Epithelial cell of prostate (primary cell): Measurements from ENCODE around the gene ACOT8.
"Not testable (repeated sequence)": the region's sequence is repeated elsewhere in the genome, so short reads cannot be mapped to it uniquely, and the experiment has no call there.

ENCODE experiments used
- DNase-seq: peaks from one replicate; pipeline ENCODE4 v3.0.0-alpha.2; 2011; ENCODE audit warnings: low read depth, low spot score
- H3K27ac ChIP-seq: fragments of 450-650 bp; 2 replicates; pipeline ENCODE4 v1.5.1; 2017; ENCODE audit warnings: mild to moderate bottlenecking

ACOT8 gene

DNA sequence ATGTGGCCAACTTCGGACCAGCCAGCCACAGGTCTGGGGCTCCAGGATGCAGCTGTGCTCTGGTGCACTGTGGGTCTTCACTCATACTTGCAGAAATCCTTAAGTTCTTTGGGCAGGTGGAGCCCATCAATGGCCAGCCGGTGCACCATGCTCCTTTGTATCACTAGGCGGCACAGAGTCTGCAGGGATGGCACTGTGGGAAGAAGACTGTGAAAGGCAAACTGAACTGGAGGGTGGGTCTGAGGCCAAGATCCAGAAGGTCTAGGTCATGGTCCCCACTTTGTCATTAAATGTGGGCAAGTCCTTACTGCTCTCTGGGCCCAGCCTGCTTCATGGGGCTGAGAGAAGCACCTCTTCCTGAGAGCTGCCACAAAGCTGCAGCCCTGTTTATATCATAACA lies 31.5 kb upstream of the ACOT8 start:
- H3K27ac ChIP-seq: no peak overlapping the region
- DNase-seq: no peak

DNA sequence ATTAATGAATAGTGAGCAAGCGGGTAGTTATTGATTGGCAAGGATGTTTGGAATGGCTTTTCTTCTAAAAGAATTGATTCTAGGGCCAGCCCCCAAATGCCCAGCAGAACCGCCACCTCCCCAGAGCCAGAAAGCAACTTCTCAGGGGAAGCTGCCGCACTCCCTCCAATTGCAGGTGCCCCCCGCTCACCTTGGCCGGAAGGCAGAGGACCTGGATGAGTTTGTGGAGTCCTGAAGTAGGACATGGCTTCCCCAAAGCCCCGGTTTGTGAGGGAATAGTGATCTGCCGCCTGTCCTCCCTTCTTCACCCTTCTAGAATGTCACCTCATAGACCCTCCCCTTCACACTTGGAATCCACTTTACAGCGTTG lies 30.1 kb upstream of the ACOT8 start, which contains the start of gene SPATA25:
Gene SPATA25 (minus strand): TSS at position 277 of the 370 bp plus-strand sequence. CDS start 32 bp downstream, at position 245.
- DNase-seq: no peak
- H3K27ac ChIP-seq: no peak within 1 kb of the TSS

DNA sequence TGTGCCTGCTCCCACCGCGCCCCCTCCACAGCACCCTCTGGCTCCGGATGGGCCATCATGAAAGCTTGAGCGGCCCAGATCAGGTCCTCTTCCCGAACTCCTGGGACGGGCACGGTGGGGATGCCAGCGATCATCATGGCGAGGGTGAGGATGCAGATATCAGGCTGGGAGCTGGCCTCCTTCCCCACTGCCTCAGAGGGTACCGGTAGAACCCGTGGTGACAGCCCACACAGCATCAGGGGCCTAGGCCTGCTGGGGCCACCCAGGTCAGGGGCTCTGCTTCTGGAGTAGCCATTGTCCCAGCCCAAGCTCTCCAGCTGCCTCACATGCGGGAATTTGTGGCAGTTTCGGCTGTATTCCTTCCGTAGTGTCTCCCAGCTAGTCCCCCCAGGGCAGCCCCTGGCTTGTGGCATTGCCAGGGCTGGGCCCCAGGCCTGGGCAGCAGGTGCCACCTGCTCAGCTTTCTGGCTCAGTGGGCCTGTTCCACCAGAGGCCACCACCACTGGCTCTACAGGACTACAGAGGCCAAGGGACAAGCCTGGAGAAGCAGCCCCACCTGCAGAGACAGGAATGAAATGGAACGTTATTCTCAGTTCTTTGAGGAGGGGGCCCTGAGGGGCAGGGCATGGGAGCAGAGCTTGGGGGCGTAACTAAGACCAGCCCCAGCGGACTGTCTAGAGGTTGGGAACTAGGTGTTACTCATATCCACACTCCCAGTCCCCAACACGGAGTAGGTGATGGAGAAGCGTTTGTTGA lies 29.6 kb upstream of the ACOT8 start:
- no peak for DNase-seq
- H3K27ac ChIP-seq: no peak overlapping the region

DNA sequence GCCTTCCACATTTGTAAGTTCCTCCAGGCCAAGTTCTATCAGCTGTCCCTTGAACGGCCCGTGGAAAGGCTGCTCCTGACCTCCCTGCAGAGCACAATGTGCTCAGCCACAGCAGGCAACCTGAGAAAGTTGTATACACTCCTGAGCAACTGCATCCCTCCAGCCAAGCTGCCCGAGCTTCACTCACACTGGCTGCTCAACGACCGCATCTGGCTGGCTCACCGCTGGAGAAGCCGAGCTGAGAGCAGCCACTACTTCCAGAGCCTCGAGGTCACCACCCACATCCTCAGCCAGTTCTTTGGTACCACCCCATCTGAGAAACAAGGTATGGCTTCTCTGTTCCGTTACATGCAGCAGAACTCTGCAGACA lies 25.9 kb upstream of the ACOT8 start:
- H3K27ac ChIP-seq: no peak overlapping the region
- no peak for DNase-seq

DNA sequence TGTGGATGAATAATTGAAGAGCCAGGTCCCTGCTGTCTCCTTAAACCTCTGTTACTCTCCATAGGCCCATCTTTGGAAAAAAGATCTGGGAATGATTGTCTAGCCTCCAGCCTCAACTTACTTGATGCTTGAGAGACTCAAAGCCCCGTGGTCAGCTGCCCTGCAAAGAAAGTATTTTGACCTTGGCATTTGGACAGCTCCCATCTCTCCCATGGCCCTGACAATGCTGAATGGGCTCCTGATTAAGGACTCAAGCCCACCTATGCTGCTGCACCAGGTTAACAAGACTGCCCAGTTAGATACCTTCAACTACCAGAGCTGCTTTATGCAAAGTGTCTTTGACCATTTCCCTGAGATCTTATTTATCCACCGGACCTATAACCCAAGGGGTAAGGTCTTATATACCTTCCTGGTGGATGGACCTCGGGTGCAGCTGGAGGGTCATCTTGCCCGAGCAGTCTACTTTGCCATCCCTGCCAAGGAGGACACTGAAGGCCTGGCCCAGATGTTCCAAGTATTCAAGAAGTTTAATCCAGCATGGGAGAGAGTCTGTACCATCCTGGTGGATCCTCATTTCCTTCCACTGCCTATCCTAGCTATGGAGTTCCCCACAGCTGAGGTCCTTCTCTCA lies 25.4 kb upstream of the ACOT8 start:
- DNase-seq: no peak
- H3K27ac ChIP-seq: no peak overlapping the region

DNA sequence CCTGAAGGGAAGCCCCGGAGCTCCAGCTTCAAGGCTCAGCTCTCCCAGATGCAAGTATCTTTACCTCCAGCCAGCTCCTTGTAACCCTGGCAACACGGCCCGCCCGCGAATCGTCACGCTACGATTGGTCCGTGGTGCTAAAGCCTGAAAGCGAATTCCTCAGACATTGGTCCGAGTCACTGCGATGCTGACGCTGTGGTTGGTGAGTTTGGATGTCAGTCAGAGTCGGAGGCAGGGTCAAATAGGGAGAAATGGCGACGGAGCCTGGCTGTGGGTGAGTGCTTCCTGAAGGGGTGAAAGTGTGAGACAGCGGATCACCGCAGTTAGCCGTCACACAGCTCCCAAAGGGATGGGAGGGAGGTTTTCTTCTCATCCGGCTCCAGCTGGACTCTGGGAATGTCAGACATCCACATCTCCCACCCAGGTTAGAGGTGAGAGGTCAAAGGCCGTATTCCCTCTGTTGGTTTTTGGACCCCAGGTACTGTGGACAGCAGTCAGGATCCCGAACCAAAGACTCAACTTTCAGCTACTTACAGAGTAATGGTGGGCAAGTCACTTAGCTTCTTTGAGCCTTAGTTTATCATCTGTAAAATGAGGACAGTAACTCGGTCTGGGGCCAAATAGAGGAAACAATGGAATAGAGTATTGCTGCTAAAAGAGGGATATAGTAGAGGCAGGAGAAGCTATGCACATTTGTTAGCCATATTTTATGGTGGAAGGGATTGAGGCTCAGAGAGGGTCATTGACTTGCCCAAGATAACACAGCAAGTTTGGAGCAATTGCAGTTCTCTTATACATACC lies 24.0 kb upstream of the ACOT8 start, which contains the start of gene ZSWIM1:
Gene ZSWIM1 (plus strand): TSS at position 240 of the 801 bp plus-strand sequence. CDS start 1,366 bp downstream, outside the sequence.
- peak; percentile 89 for DNase-seq
- peak within 1 kb of the TSS; percentile 38 for H3K27ac ChIP-seq

DNA sequence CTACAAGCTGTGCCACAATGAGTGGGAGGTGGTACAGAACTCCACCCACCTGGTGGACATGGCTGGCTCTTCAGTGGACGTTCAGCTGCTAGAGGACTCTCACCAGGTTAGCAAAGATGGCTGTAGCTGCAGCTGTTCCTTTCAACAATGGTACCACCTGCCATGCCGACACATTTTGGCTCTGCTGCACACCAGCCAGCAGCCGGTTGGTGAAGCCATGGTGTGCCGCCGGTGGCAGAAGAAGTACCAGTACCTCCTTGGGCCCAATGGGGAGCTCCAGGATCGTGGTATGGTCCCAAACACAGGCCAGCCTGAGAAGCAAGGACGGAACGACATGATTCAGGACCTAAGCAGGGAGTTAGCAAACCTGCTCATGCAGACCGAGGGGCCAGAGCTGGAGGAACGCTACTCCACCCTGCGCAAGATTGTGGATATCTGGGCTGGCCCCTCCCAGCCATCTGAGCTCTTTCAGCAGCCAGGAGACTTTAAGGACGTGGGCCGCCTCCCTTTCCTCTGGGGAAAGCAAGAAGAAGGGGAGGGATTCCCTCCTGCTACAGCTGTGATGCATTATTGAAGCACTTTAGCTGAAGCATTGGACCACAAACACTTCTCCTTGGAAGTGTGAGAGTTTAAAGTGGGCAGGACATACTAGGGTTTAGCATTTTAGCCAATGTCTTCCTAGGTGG lies 21.0 kb upstream of the ACOT8 start:
- no peak overlapping the region for H3K27ac ChIP-seq

DNA sequence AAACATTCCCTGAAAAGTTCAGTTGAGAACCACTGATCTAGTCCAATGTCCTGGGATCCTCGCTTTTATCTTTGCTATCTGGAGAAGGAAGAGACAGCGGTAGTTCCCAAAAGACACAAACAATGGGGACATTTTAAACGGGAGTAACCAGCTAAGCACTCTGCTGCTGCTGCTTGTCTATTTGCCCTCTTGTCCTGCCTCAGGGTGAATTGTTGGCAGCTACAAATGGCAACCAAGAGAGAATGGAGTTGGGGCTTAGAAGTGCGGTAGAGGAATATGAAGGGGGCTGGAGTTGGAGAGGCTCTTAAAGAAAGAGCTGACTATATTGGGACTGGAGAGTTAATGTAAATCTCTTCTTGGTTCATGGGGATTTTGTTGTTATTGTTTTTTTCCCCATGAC lies 17.4 kb upstream of the ACOT8 start:
- no peak for DNase-seq
- no peak overlapping the region for H3K27ac ChIP-seq

More for the DNA sequence above, 21.0 kb upstream of the ACOT8 start:
- DNase-seq: no peak

DNA sequence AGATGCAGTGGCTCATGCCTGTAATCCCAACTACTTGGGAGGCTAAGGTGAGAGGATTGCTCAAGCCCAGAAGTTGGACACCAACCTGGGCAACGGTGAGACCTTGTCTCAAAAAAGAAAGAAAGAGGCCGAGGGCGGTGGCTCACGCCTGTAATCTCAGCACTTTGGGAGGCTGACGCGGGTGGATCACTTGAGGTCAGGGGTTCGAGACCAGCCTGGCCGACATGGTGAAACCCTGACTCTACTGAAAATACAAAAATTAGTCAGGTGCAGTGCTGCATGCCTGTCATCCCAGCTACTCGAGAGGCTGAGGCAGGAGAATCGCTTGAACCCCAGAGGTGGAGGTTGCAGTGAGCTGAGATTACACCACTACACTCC lies 16.9 kb upstream of the ACOT8 start:
- not testable (repeated sequence) for DNase-seq

DNA sequence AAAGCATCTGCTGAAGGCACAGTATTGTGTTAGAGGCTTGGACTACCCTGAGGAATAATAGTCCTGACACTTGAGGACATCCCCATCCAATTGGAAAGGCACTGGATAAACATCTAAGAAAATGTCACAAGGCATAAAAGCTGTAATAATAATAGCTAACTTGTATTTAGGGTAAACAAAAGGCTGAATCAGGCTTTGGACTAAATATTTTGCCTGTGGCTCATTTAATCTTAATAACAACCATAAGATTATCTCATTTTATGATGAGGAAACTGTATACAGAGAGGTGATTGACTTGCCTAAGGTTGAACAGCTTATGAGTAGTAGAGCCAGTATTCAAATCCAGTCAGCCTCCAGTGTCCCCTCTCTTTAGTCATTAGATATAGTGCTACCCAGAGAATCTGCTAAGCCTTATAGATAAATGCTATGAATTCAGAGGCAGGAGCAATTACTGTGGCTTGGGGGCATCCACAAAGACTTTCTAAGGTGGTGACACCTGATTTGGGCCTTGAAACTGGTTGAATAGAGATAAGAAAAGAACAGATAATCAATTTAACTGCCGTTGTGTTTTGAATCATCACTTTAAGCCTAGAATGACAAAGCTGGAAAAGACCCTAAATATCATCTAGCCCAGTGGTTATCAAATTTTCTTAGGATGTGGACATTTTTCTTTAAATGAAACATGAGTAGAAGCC lies 16.4 kb upstream of the ACOT8 start:
- no peak for DNase-seq

More for the DNA sequence above, 16.9 kb upstream of the ACOT8 start:
- not testable (repeated sequence) for H3K27ac ChIP-seq

DNA sequence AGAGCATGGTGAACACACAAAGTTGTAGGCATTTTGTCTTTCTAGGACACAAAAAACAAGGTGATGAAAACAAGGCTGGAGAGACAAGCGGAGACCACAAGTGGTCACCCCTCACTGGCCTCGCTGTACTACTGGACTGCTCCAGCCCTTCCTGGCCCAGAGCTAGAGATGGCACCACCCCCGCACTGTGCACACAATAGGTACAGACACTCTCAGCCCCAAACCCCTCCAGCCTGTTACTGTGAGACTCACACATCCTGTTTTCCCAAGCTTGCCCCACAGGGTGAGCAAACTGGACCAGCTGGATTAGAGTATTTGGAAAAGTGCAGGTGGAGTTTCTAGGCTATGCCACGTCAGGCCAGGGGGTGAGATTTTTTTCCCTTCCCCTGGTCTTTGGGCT lies 15.4 kb upstream of the ACOT8 start:
- no peak overlapping the region for H3K27ac ChIP-seq
- DNase-seq: no peak

More for the DNA sequence above, 16.4 kb upstream of the ACOT8 start:
- H3K27ac ChIP-seq: no peak overlapping the region

DNA sequence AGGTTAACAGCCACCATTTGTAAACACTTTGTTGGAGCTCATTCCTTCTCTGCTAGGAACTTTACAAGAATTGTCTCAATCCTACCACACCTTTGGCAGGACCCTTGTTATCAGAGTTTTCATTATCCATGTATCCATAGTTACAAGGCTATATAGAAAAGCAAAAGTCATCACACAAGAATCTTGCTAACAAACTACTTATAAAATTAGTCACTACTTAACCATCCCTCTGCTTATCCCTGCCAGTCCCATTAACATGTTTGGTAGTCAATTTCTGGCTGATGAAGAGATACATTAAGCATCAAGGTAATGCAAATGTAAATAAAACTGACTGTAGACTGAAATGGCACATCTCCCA lies 10.6 kb upstream of the ACOT8 start:
- no peak overlapping the region for H3K27ac ChIP-seq
- peak; percentile 8 for DNase-seq

DNA sequence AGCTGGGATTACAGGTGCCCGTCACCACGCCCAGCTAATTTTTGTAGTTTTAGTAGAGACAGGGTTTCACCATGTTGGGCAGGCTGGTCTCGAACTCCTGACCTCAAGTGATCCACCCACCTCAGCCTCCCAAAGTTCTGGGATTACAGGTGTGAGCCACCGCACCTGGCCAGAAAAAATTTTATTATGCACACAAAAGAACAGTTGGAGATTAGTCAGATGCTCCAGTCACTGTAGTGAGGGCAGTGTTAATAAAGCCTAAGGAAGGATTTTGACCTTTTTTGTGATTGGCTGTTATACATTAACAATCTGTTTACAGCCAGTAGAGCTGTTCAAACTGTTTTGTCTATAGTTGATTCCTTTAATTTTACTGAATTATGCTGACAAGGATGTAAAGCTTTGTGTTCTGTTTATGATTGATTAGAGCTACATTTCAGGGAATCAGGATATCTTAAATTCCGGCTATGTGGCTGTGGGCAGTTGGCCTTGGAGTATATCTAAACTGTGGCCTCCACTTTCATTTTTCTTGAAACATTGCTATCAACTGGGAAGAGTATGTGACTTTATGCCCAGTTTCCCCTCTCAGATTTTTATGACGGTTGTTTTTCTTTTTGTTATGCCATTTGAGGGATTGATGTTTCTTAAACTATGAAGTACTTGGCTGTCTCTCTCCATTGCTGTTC lies 10.1 kb upstream of the ACOT8 start:
- no peak for DNase-seq
- no peak overlapping the region for H3K27ac ChIP-seq

DNA sequence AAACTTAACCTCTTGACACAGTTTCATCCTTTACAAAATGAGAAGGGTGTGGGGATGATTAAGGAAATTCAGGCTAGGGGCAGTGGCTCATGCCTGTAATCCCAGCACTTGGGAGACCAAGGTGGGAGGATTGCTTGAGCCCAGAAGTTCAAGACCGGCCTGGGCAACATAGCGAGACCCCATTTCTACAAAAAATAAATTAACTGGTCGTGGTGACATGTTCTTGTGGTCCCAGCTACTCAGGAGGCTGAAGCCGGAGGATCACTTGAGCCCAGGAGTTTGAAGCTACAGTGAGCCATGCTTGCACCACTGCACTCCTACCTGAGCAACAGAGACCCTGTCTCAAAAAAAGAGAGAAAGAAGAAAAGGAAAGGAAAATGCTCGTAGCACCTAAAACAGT lies 9.3 kb upstream of the ACOT8 start:
- H3K27ac ChIP-seq: no peak overlapping the region
- DNase-seq: no peak

DNA sequence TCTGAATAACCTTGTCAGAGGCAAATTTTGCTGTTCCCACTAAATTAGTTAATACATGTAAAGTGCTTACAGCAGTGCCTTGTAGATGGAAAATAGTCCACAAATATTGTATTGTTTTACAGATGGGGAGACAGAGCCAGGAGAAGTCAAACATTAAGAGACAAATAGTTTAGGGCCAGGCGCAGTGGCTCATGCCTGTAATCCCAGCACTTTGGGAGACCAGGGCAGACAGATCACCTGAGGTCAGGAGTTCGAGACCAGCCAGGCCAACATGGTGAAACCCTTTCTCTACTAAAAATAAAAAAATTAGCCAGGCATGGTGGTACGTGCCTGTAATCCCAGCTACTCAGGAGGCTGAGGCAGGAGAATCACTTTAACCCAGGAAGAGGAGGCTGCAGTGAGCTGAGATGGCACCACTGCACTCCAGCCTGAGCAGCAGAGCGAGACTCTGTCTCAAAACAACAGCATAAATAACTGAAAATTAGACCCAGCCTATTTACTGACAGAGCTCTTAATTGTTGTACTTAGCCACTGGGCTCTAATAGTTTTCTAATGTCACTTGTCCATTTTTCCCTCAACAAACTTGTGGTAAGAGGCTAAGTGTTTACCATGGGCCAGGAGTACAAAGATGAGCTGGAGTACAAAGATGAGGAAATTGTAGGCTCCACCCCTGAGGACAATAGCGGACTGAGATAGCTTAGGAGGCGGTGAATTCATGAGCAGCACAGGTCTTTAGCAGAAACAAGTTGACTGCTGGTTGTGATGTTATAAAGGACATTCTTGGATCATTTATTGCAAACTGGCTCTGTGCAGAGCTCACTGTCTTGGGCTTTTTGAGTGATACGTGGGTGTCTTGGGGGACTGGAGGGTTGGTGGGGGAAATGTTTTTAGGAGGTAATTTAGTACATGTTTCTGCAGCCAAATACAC lies 6.6 kb upstream of the ACOT8 start:
- no peak for DNase-seq

DNA sequence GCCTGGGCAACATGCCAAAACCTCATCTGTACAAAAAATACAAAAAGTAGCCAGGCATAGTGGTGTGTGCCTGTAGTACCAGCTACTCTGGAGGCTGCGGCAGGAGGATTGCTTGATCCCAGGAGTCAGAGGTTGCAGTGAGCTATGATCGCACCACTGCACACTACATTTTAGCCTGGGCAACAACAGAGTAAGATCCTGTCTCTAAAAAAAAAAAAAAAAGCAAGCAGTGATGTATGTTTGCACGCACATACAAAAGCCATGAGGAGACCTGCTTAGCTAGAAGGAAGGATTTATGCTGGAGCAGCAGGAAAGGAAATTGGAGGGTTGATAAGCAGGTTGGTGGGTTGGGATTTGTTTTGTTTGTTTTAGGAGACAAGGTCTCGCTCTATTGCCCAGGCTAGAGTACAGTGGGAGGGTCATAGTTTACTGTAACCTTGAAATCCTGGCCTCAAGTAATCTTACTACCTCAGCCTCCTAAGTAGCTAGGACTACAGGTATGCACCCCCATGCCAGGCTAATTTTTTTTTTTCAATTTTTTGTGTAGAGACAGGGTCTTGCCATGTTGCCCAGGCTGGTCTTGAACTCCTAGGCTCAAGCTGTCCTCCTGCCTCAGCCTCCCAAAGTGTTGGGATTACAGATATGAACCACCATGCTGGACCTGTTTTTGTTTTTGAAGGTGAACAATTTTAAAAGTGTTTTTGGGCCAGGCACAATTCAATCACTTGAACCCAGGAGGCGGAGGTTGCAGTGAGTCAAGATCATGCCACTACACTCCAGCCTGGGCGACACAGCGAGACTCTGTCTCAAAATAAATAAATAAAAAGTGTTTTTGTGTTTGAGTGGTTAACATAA lies 4.3 kb upstream of the ACOT8 start:
- DNase-seq: no peak
- H3K27ac ChIP-seq: no peak overlapping the region

More for the DNA sequence above, 6.6 kb upstream of the ACOT8 start:
- no peak overlapping the region for H3K27ac ChIP-seq

DNA sequence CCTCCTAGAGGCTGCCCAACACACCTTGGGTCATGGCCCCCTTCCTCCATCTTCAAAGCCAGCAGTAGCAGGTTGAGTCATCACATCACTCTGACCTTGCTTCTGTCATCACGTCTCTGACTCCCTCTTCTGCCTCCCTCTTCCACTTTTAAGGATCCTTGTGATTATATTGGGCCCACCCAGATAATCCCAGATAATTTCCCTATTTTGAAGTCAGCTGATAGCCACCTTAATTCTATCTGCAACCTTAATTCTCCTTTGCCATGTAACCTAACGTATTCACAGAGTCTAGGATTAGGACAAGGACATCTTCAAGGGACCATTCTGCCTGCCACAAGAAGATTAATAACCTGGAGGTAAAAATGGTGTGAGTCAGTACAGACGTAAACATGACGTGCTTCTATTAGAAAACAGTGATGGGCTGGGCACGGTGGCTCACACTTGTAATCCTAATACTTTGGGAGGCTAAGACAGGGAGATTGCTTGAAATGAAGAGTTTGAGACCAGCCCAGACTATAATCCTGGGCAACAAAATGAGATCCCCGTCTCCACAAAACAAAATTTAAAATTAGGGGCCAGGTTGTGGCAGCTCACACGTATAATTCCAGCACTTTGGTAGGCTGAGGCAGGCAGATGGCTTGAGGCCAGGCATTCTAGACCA lies 3.5 kb upstream of the ACOT8 start:
- no peak overlapping the region for H3K27ac ChIP-seq
- no peak for DNase-seq
